H1 (cell line): ENCODE data around the gene MAP3K13. TPM values are rescaled to one million over a fixed set of nuclear protein-coding genes. Genes with fewer than 3 reads are reported as not detected.

Source experiments
- CTCF ChIA-PET: fragments of 300-600 bp; sonication (Branson Sonifier 250); formaldehyde crosslinking; loops from one replicate; lab custom pipeline; 2021; ENCODE audit not compliant: partially characterized antibody; lab: Charles Lee
- POLR2A ChIA-PET: fragments of 300-600 bp; sonication (Branson Sonifier 250); formaldehyde crosslinking; loops from one replicate; lab custom pipeline; 2021; ENCODE audit warnings: inconsistent platforms; ENCODE audit not compliant: partially characterized antibody; lab: Charles Lee
- DNase-seq, 2 experiments: peaks; one replicate each; pipeline versions ENCODE4 v3.0.0 to v3.0.0-alpha.2; 2010 to 2022; ENCODE audit warnings: low spot score in 2 of 2, low read depth in 1 of 2, mixed read lengths in 1 of 2
- FAIRE-seq: peaks from 2 replicates; lab custom pipeline; 2011; peaks lifted over from hg19 to GRCh38; lab: Jason Lieb, UNC
- H2AFZ ChIP-seq: 2 replicates; pipeline ENCODE4 v1.8.1; 2012; ENCODE audit warnings: low read length, inconsistent platforms
- H2AK5ac ChIP-seq: 2 replicates; pipeline ENCODE4 v1.6.1; 2013; ENCODE audit warnings: low read depth, low read length
- H2BK120ac ChIP-seq: replicated peaks from 2 replicates; pipeline ENCODE3; 2013; ENCODE audit warnings: low read depth, low read length, inconsistent platforms
- H2BK12ac ChIP-seq: 2 replicates; pipeline ENCODE4 v1.6.1; 2013; ENCODE audit warnings: low read depth, low read length
- H2BK15ac ChIP-seq: 2 replicates; pipeline ENCODE4 v1.6.1; 2013; ENCODE audit warnings: low read length
- H2BK20ac ChIP-seq: 2 replicates; pipeline ENCODE4 v1.6.1; 2013; ENCODE audit warnings: low read length
- H2BK5ac ChIP-seq: 2 replicates; pipeline ENCODE4 v1.6.1; 2013; ENCODE audit warnings: low read depth, low read length
- H3K14ac ChIP-seq: 2 replicates; pipeline ENCODE4 v1.6.1; 2013; ENCODE audit warnings: inconsistent platforms; ENCODE audit not compliant: insufficient read length
- H3K18ac ChIP-seq: 2 replicates; pipeline ENCODE4 v1.6.1; 2013; ENCODE audit warnings: low read length; ENCODE audit errors: extremely low read depth
- H3K23ac ChIP-seq: 2 replicates; pipeline ENCODE4 v1.6.1; 2013; ENCODE audit warnings: inconsistent platforms; ENCODE audit not compliant: insufficient read length
- H3K23me2 ChIP-seq: 2 replicates; pipeline ENCODE4 v1.6.1; 2013; ENCODE audit warnings: low read depth, low read length
- H3K27ac ChIP-seq: 2 replicates; pipeline ENCODE4 v1.6.1; 2011; ENCODE audit warnings: low read depth, low read length, inconsistent platforms
- H3K27me3 ChIP-seq, 4 experiments: replicated peaks in 1 of 4; 1 replicate in 1 of 4; 2 replicates in 3 of 4; pipeline versions ENCODE4 v1.6.1 to v1.8.1; 2011 to 2013; ENCODE audit warnings: low read length in 3 of 4, mild to moderate bottlenecking in 3 of 4, inconsistent platforms in 2 of 4, mixed read lengths in 2 of 4, moderate library complexity in 1 of 4; ENCODE audit not compliant: control insufficient read depth in 3 of 4, insufficient read depth in 3 of 4; ENCODE audit errors: extremely low read depth in 1 of 4
- H3K36me3 ChIP-seq, 4 experiments: 2 replicates each; pipeline versions ENCODE4 v1.6.1 to v1.8.1; 2011 to 2013; ENCODE audit warnings: mild to moderate bottlenecking in 4 of 4, low read length in 3 of 4, moderate library complexity in 2 of 4, control low read depth in 1 of 4, inconsistent platforms in 1 of 4; ENCODE audit not compliant: insufficient read depth in 4 of 4, control insufficient read depth in 2 of 4
- H3K4ac ChIP-seq: replicated peaks from 2 replicates; pipeline ENCODE3; 2013; ENCODE audit warnings: low read length, low read depth, mixed read lengths, inconsistent platforms; ENCODE audit not compliant: insufficient read length
- H3K4me1 ChIP-seq, 4 experiments: replicated peaks in 1 of 4; 1 replicate in 1 of 4; 2 replicates in 3 of 4; pipeline versions ENCODE4 v1.6.1 to v1.8.1; 2011 to 2013; ENCODE audit warnings: low read length in 3 of 4, inconsistent platforms in 2 of 4, mixed read lengths in 1 of 4; ENCODE audit not compliant: insufficient read depth in 4 of 4, control insufficient read depth in 3 of 4
- H3K4me2 ChIP-seq, 2 experiments: 2 replicates each; pipeline versions ENCODE4 v1.6.1 to v1.8.1; 2011 to 2013; ENCODE audit warnings: low read depth in 2 of 2, low read length in 2 of 2, control low read depth in 1 of 2, inconsistent platforms in 1 of 2, mild to moderate bottlenecking in 1 of 2; ENCODE audit not compliant: insufficient read depth in 1 of 2
- H3K4me3 ChIP-seq, 4 experiments: fragments of 200-600, 300-600 bp in 1 of 4; sonication (generic), shearing (Covaris generic), sonication (Bioruptor Twin) in 1 of 4; 2 replicates each; pipeline versions ENCODE4 v1.5.1 to v1.8.1; 2011 to 2016; ENCODE audit warnings: low read length in 4 of 4, low read depth in 3 of 4, control low read depth in 2 of 4, inconsistent platforms in 2 of 4, mild to moderate bottlenecking in 2 of 4, mixed read lengths in 1 of 4, moderate library complexity in 1 of 4; ENCODE audit not compliant: insufficient read depth in 2 of 4; ENCODE audit errors: extremely low read depth in 1 of 4
- H3K56ac ChIP-seq: replicated peaks from 2 replicates; pipeline ENCODE3; 2013; ENCODE audit warnings: low read depth, mild to moderate bottlenecking, mixed read lengths, low read length, inconsistent platforms; ENCODE audit not compliant: insufficient read length
- H3K79me1 ChIP-seq: 2 replicates; pipeline ENCODE4 v1.6.1; 2013; ENCODE audit warnings: low read depth, low read length, control low read depth
- H3K79me2 ChIP-seq, 2 experiments: 2 replicates each; pipeline versions ENCODE4 v1.6.1 to v1.8.1; 2012 to 2013; ENCODE audit warnings: low read length in 2 of 2, mild to moderate bottlenecking in 2 of 2, inconsistent platforms in 1 of 2; ENCODE audit not compliant: insufficient read depth in 2 of 2, control insufficient read depth in 1 of 2
- H3K9ac ChIP-seq, 4 experiments: replicated peaks in 1 of 4; 1 replicate in 1 of 4; 2 replicates in 3 of 4; pipeline versions ENCODE4 v1.6.1 to v1.8.1; 2011 to 2013; ENCODE audit warnings: low read depth in 3 of 4, low read length in 3 of 4, control low read depth in 2 of 4, mild to moderate bottlenecking in 2 of 4, moderate library complexity in 2 of 4, inconsistent platforms in 1 of 4; ENCODE audit errors: extremely low read depth in 1 of 4
- H3K9me3 ChIP-seq, 2 experiments: 2 replicates each; pipeline versions ENCODE4 v1.6.1 to v1.8.1; 2012 to 2013; ENCODE audit warnings: mild to moderate bottlenecking in 2 of 2, moderate library complexity in 2 of 2, control low read depth in 1 of 2, inconsistent platforms in 1 of 2, low read depth in 1 of 2, low read length in 1 of 2, mixed read lengths in 1 of 2; ENCODE audit not compliant: insufficient read depth in 2 of 2
- H4K20me1 ChIP-seq, 2 experiments: replicated peaks in 1 of 2; 2 replicates each; pipeline versions ENCODE3 to v1.8.1; 2011 to 2013; ENCODE audit warnings: inconsistent platforms in 2 of 2, low read length in 2 of 2, mild to moderate bottlenecking in 1 of 2; ENCODE audit not compliant: insufficient read depth in 2 of 2, control insufficient read depth in 1 of 2
- H4K5ac ChIP-seq: 2 replicates; pipeline ENCODE4 v1.6.1; 2013; ENCODE audit warnings: low read length, low read depth, mixed read lengths, inconsistent platforms; ENCODE audit not compliant: insufficient read length
- H4K8ac ChIP-seq: 2 replicates; pipeline ENCODE4 v1.8.0; 2013; ENCODE audit warnings: mild to moderate bottlenecking, moderate library complexity, low read length, inconsistent platforms; ENCODE audit not compliant: insufficient read depth; ENCODE audit errors: extremely low read depth
- H4K91ac ChIP-seq: replicated peaks from 2 replicates; pipeline ENCODE3; 2013; ENCODE audit warnings: low read length, mixed read lengths, inconsistent platforms; ENCODE audit not compliant: insufficient read length
- ASH2L ChIP-seq: fragments of 200-600, 300-600 bp; sonication (generic); IDR thresholded peaks from one replicate; pipeline ENCODE4 v1.7.1; 2017; ENCODE audit warnings: low read length
- CTCF ChIP-seq, 3 experiments: IDR thresholded peaks; 1 replicate in 2 of 3; 2 replicates in 1 of 3; pipeline versions ENCODE4 v1.5.1 to v1.6.1; 2011; ENCODE audit warnings: low read length in 3 of 3, mild to moderate bottlenecking in 3 of 3, inconsistent platforms in 2 of 3, low read depth in 1 of 3, moderate library complexity in 1 of 3; ENCODE audit not compliant: insufficient read depth in 1 of 3; ENCODE audit errors: control extremely low read depth in 1 of 3
- POU5F1 ChIP-seq: IDR thresholded peaks from 2 replicates; pipeline ENCODE4 v1.6.1; 2011; ENCODE audit warnings: low read depth, mild to moderate bottlenecking, low read length, moderate library complexity
- SP1 ChIP-seq: IDR thresholded peaks from 2 replicates; pipeline ENCODE4 v1.6.1; 2011; ENCODE audit warnings: low read depth, low read length
- TAF7 ChIP-seq: optimal IDR thresholded peaks from 2 replicates; pipeline ENCODE3; 2011; ENCODE audit warnings: low read depth, mild to moderate bottlenecking, inconsistent platforms, low read length, moderate library complexity, borderline replicate concordance
- WGBS, 2 experiments: shearing (Covaris generic) in 1 of 2; methylation state at CpG; one replicate each; pipeline versions ENCODE4 v1.1.6 to v1.1.7; 2013 to 2015; ENCODE audit warnings: low lambda C conversion rate in 2 of 2, mixed read lengths in 2 of 2, inconsistent platforms in 1 of 2, low coverage in 1 of 2, missing lambda C conversion rate in 1 of 2; ENCODE audit not compliant: insufficient replicate concordance in 2 of 2, insufficient coverage in 1 of 2, insufficient read length in 1 of 2; ENCODE audit errors: extremely low coverage in 1 of 2, missing lambda C conversion rate in 1 of 2; 5-methylcytosine and 5-hydroxymethylcytosine counted together
- polyA plus RNA-seq, 7 experiments: library from polyadenylated mRNA; depleted of rRNA in 3 of 7; stranded (reverse) in 5 of 7; unstranded in 2 of 7; fragments of >200 nt in 5 of 7; fragments of 200-250 nt in 2 of 7; gene quantifications; 1 replicate in 5 of 7; 2 replicates in 1 of 7; 4 replicates in 1 of 7; pipeline versions ENCODE4 v1.2.1 to v1.2.3, GENCODE V29; 2011 to 2013; ENCODE audit warnings: missing spikeins in 2 of 7, mixed read lengths in 2 of 7
- total RNA-seq: library from RNA; stranded (reverse); fragmentation: NEBNext Ultra II Directional; extraction: Animal tissue kit (Norgen Biotek cat#: 25700); gene quantifications from 2 replicates; pipeline ENCODE4 v1.2.1, GENCODE V29; 2021

Gene MAP3K13
- total and polyA plus RNA-seq, 2 of the 8 experiments (the other 6 are each of a cell fraction or from before 2014, with no cell fraction given): 6.8 to 17.9 TPM

- no peak overlapping the region for H2BK12ac ChIP-seq
- no peaks in the 10 kb centered on the region for H3K79me1 ChIP-seq
- no peak overlapping the region for H3K4me2 ChIP-seq
- no peak overlapping the region for H2BK20ac ChIP-seq
- no peak overlapping the region for H2BK120ac ChIP-seq
- 87% methylated on average over 3 of the region's 3 CpGs; no CpG with 5 or more reads in 1 of the 2 experiments for WGBS, 2 experiments
- FAIRE-seq (no peak), DNase-seq (no peak)
- no peak overlapping the region for H3K18ac ChIP-seq
- H4K5ac ChIP-seq: no peak overlapping the region
- H2BK15ac ChIP-seq: no peak overlapping the region
- H3K4ac ChIP-seq: no peak overlapping the region
- H3K9ac ChIP-seq: no peak overlapping the region
- no peak overlapping the region for H3K56ac ChIP-seq
- H2BK5ac ChIP-seq: no peak overlapping the region
- H2AK5ac ChIP-seq: no peak overlapping the region
- H3K14ac ChIP-seq: no peak overlapping the region
- no peak overlapping the region for H3K27ac ChIP-seq
- H4K91ac ChIP-seq: no peak overlapping the region
- H4K8ac ChIP-seq: no peak overlapping the region
- peaks cover 3% of the 10 kb centered on the region for H3K23me2 ChIP-seq
- no peak overlapping the region for H2AFZ ChIP-seq
- POLR2A ChIA-PET: no interaction called here
- CTCF ChIA-PET: interaction anchor here (0.8 to 3.1 kb wide), 4 partner anchors 10 to 72 kb away, joined by 3 to 11 read pairs (median 3); no protein-coding TSS in a partner anchor
- H3K9me3 ChIP-seq: no peaks in the 10 kb centered on the region
- no peak overlapping the region for H3K23ac ChIP-seq
- no peaks in the 10 kb centered on the region for H4K20me1 ChIP-seq
- TF ChIP-seq POU5F1 (no peak), ASH2L (no peak), CTCF (IDR thresholded peaks at IDR 0.05; ENCODE audit: control extremely low read depth in 1 of 3, insufficient read depth in 1 of 3, low read depth in 1 of 3, low read length in 3 of 3) (no peak), SP1 (no peak), TAF7 (no peak)
- TF ChIP-seq, all 59 proteins: peak for 0
- no peaks in the 10 kb centered on the region for H3K36me3 ChIP-seq
- no peaks in the 10 kb centered on the region for H3K79me2 ChIP-seq
- no peaks in the 10 kb centered on the region for H3K27me3 ChIP-seq
- no peaks in the 10 kb centered on the region for H3K4me1 ChIP-seq
- H3K4me3 ChIP-seq: no peak overlapping the region
Measured at GRCh38 chr3:185502987-185503386, 140.1 kb downstream of the MAP3K13 start.
